PC-3 (cell line): ENCODE data around the gene SLC22A14.

Source experiments
- CTCF ChIP-seq: fragments of 300-600 bp; sonication (generic); conservative IDR thresholded peaks from 2 replicates; pipeline ENCODE4 v1.5.1; 2017; ENCODE audit warnings: antibody characterized with exemption, low read depth, mild to moderate bottlenecking, low read length
- EZH2 ChIP-seq: fragments of 300-600 bp; sonication (generic); IDR thresholded peaks from one replicate; pipeline ENCODE4 v1.6.1; 2017; ENCODE audit warnings: antibody characterized with exemption, mild to moderate bottlenecking, low read length; ENCODE audit not compliant: unreplicated experiment
- EZH2phosphoT487 ChIP-seq: fragments of 300-600 bp; sonication (generic); IDR thresholded peaks from 2 replicates; pipeline ENCODE4 v1.6.1; 2018; ENCODE audit warnings: mild to moderate bottlenecking, antibody characterized with exemption, low read length, borderline replicate concordance

- TF ChIP-seq CTCF: no peak
- no peak for TF ChIP-seq EZH2phosphoT487
- no peak for TF ChIP-seq EZH2
Measured at GRCh38 chr3:38260474-38260873, 21.6 kb upstream of the SLC22A14 start.
